HUES48 (cell line): ENCODE results near the gene FAM234B.

Experiments
- H3K27ac ChIP-seq: one replicate; pipeline ENCODE4 v1.7.0; 2013; ENCODE audit warnings: low read depth, low read length, inconsistent platforms
- H3K27me3 ChIP-seq: 2 replicates; pipeline ENCODE4 v1.6.1; 2013; ENCODE audit warnings: mild to moderate bottlenecking, low read length; ENCODE audit not compliant: control insufficient read depth, insufficient read depth
- H3K36me3 ChIP-seq: 2 replicates; pipeline ENCODE4 v1.6.1; 2013; ENCODE audit warnings: low read length; ENCODE audit not compliant: control insufficient read depth, insufficient read depth
- H3K4me1 ChIP-seq: 2 replicates; pipeline ENCODE4 v1.6.1; 2013; ENCODE audit warnings: mild to moderate bottlenecking, low read length; ENCODE audit not compliant: control insufficient read depth, insufficient read depth
- H3K4me3 ChIP-seq: 2 replicates; pipeline ENCODE4 v1.5.1; 2013; ENCODE audit warnings: mild to moderate bottlenecking, low read depth, low read length
- H3K9ac ChIP-seq: 2 replicates; pipeline ENCODE4 v1.6.1; 2013; ENCODE audit warnings: mild to moderate bottlenecking, low read depth, low read length, moderate library complexity
- H3K9me3 ChIP-seq: 2 replicates; pipeline ENCODE4 v1.6.1; 2013; ENCODE audit warnings: low read length; ENCODE audit not compliant: control insufficient read depth, insufficient read depth

Gene FAM234B

GRCh38 chr12:13091832-13092231 is 47.7 kb downstream of the FAM234B start:
- Histone ChIP-seq H3K27me3 (no peaks in the 10 kb centered on the region), H3K9ac (no peak overlapping the region), H3K4me3 (no peak overlapping the region), H3K36me3 (no peaks in the 10 kb centered on the region), H3K27ac (no peak overlapping the region), H3K4me1 (peaks cover 36% of the 10 kb centered on the region), H3K9me3 (no peaks in the 10 kb centered on the region)

- Histone ChIP-seq H3K27ac (no peak overlapping the region), H3K4me3 (no peak overlapping the region), H3K27me3 (no peaks in the 10 kb centered on the region), H3K9me3 (no peaks in the 10 kb centered on the region), H3K4me1 (peaks cover 29% of the 10 kb centered on the region), H3K36me3 (no peaks in the 10 kb centered on the region), H3K9ac (no peak overlapping the region)
Measured at GRCh38 chr12:13093191-13093847, 49.1 kb downstream of the FAM234B start.

- Histone ChIP-seq H3K9me3 (no peaks in the 10 kb centered on the region), H3K27me3 (no peaks in the 10 kb centered on the region), H3K27ac (no peak overlapping the region), H3K4me3 (no peak overlapping the region), H3K9ac (no peak overlapping the region), H3K4me1 (peaks cover 29% of the 10 kb centered on the region), H3K36me3 (no peaks in the 10 kb centered on the region)
Measured at GRCh38 chr12:13093848-13094220, 49.7 kb downstream of the FAM234B start.

- Histone ChIP-seq H3K27ac (no peak overlapping the region), H3K9ac (no peak overlapping the region), H3K27me3 (no peaks in the 10 kb centered on the region), H3K4me1 (peaks cover 24% of the 10 kb centered on the region), H3K4me3 (no peak overlapping the region), H3K9me3 (no peaks in the 10 kb centered on the region), H3K36me3 (no peaks in the 10 kb centered on the region)
Measured at GRCh38 chr12:13094367-13094766, 50.2 kb downstream of the FAM234B start.

- Histone ChIP-seq H3K4me3 (no peak overlapping the region), H3K36me3 (no peaks in the 10 kb centered on the region), H3K4me1 (peaks cover 28% of the 10 kb centered on the region), H3K9me3 (no peaks in the 10 kb centered on the region), H3K27ac (no peak overlapping the region), H3K9ac (no peak overlapping the region), H3K27me3 (no peaks in the 10 kb centered on the region)
Measured at GRCh38 chr12:13095266-13095995, 51.2 kb downstream of the FAM234B start.

- Histone ChIP-seq H3K36me3 (no peaks in the 10 kb centered on the region), H3K9ac (no peak overlapping the region), H3K9me3 (no peaks in the 10 kb centered on the region), H3K27ac (no peak overlapping the region), H3K4me1 (peaks cover 30% of the 10 kb centered on the region), H3K27me3 (no peaks in the 10 kb centered on the region; the same call in 1 of the 2 replicates), H3K4me3 (no peak overlapping the region)
Measured at GRCh38 chr12:13097491-13098011, 53.4 kb downstream of the FAM234B start.

- H3K9ac ChIP-seq, result no peak overlapping the region
- no peak overlapping the region for H3K4me3 ChIP-seq
Measured at GRCh38 chr12:13099066-13099843, 55.1 kb downstream of the FAM234B start.

GRCh38 chr12:13099844-13100604 is 55.8 kb downstream of the FAM234B start:
- Histone ChIP-seq H3K9ac (peak overlapping the region; percentile 75), H3K4me3 (peak overlapping the region; percentile 67), H3K9me3 (no peaks in the 10 kb centered on the region), H3K27ac (peak overlapping the region; percentile 86), H3K36me3 (no peaks in the 10 kb centered on the region), H3K4me1 (peaks cover 34% of the 10 kb centered on the region), H3K27me3 (no peaks in the 10 kb centered on the region; the same call in 1 of the 2 replicates)

More at GRCh38 chr12:13099066-13099843, 55.1 kb downstream of the FAM234B start:
- Histone ChIP-seq H3K36me3 (no peaks in the 10 kb centered on the region), H3K27me3 (no peaks in the 10 kb centered on the region; the same call in 1 of the 2 replicates), H3K4me1 (peaks cover 34% of the 10 kb centered on the region), H3K27ac (no peak overlapping the region), H3K9me3 (no peaks in the 10 kb centered on the region)

GRCh38 chr12:13100605-13100881 is 56.4 kb downstream of the FAM234B start:
- no peaks in the 10 kb centered on the region for H3K36me3 ChIP-seq
- H3K27me3 ChIP-seq, result no peaks in the 10 kb centered on the region; the same call in 1 of the 2 replicates
- peak overlapping the region; percentile 86 for H3K27ac ChIP-seq
- H3K4me1 ChIP-seq, result peaks cover 34% of the 10 kb centered on the region
- no peaks in the 10 kb centered on the region for H3K9me3 ChIP-seq
- H3K4me3 ChIP-seq, result peak overlapping the region; percentile 67
- peak overlapping the region; percentile 75 for H3K9ac ChIP-seq

- no peaks in the 10 kb centered on the region; the same call in 1 of the 2 replicates for H3K27me3 ChIP-seq
- peaks cover 34% of the 10 kb centered on the region for H3K4me1 ChIP-seq
- H3K36me3 ChIP-seq, result no peaks in the 10 kb centered on the region
- no peaks in the 10 kb centered on the region for H3K9me3 ChIP-seq
- peak overlapping the region; percentile 78 for H3K9ac ChIP-seq
- peak overlapping the region; percentile 86 for H3K27ac ChIP-seq
- H3K4me3 ChIP-seq, result peak overlapping the region; percentile 80
Measured at GRCh38 chr12:13100882-13101769, 56.9 kb downstream of the FAM234B start.
